ENCODE results near the gene TPD52L2.
A peak's percentile ranks its signal among the peaks of the same experiment; 100 is the strongest.
"Not testable (repeated sequence)": the region's sequence is repeated elsewhere in the genome, so short reads cannot be mapped to it uniquely, and the experiment has no call there.

The TPD52L2 gene

GRCh38 chr20:63835021-63835858 lies 29.8 kb upstream of the TPD52L2 start:
- DNase-seq (ENCODE audit: low spot score) = peak; percentile 100

DNA sequence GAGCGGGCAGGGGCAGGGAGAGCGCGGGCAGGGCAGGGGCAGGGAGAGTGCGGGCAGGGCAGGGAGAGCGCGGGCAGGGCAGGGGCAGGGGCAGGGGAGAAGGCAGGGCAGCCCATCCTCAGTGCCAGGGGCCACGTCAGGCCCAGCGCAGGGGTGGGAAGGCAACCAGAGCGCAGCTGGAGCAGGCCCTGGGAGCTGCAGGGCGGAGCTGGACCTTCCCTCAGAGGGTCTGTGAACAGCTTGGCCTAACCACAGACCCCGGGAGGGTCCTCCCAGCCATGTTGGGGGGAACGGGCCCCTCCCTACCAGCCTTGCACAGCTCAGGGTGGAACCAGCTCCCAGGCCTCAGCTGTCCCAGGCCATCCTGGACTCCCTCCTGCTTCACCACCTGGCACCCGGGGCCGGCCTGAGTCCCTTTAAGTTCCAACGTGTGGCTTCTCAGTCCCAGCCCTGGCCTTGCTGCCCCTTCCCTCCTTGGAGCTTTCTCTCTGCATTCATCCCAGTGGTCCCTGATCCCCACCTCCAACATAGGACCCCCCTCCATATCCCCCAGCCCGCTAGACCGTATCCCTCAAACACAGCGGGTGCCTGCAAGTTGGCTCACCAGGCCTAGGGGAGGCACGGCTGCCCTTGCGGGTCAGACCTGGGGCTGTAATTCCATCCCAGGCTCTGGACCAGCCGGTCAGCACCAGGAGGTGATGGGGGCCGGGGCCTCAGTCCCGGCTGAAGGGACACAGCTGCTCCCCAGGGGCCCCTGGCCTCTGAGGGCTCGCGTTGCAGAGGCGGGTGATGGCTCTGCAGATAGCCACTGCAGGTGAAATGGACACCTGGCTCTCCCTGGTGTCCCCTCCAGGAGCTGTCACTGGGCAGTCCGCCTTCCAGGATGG lies 28.4 kb upstream of the TPD52L2 start:
- no peak for DNase-seq (ENCODE audit: low spot score)

DNA sequence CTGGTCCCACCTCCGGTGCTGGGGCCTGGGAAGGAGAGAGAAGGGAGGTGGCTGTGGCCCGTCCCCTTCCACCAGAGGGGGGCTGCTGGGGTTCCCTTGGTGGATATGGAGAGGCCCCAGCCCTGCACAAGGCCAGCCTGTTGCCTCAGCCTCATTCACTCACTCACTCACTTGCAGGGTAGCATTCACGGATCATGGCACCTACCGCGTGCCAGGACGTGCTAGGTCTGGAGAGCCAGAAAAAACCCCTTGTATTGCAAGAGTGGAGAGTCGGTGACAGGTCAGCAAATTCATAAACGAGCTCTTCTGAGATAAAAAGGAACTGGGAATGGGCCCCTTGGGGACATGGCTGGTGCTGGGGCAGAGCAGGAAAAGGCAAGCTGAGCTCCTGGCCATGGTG lies 27.6 kb upstream of the TPD52L2 start:
- no peak for DNase-seq (ENCODE audit: low spot score)

DNA sequence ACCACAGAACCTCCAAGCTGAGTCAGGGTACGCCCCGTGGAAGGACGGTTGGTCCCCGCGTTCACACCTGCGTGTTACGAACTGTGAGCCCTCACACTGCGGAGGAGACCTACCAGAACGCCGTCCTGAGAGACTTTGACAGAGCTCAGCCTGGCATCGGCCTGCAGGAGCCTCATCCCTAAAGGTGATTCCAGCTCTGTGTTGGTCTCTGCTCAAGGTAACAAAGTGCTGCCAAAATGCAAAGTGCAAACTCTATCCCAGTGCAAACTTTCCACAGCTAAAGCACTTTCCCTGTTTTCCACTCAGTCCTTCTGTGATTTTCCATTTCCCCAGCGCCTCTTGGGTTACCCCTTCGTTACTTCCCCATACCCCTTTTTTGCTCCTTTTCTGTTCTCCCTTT lies 25.4 kb upstream of the TPD52L2 start:
- DNase-seq (ENCODE audit: low spot score) = no peak

- no peak for DNase-seq (ENCODE audit: low spot score)
These were observed 24.7 kb upstream of the TPD52L2 start for GRCh38 chr20:63840405-63840828.

- no peak for DNase-seq (ENCODE audit: low spot score)
These were observed 22.8 kb upstream of the TPD52L2 start for GRCh38 chr20:63842258-63842657.

DNA sequence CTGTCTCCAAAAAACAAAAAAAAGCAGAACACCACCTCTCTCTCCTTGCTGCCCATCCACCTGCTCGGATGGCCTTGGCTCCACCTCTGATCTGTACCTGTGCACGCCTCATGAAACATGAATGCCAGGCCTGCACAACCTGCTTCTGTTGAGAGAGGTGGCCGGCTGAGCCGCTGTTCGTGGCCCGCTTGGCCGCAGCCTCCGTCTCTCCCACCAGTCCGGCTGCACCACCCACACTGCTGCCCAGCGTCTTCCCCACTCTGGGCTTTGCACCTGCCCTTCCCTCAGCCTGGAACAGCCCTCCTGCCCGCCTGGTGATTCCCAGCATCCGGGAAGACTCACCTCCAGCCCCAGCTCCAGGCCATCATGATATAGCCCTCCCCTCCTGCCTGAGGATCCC lies 21.8 kb upstream of the TPD52L2 start:
- DNase-seq (ENCODE audit: low spot score) = no peak

DNA sequence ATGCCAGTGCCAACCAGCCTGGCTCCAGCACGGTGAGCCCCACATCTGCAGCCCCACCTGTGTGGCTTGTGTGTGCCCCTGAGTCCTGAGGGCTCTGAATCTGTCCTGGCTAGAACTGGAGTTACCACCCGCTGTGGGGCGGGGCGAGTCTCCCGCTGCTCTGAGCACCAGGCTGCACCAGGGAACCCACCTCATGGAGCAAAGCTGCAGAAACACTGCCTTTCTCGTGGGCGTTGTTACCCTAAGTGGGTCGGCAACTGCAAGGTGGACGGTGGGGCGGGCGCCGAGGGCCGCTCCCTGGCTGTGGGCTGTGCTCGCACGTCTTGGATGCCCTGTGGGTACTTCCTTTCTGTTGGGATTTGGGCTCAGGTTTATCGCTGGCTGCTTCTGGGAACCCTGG lies 21.3 kb upstream of the TPD52L2 start:
- DNase-seq (ENCODE audit: low spot score) = no peak

GRCh38 chr20:63844511-63844991 lies 20.5 kb upstream of the TPD52L2 start:
- DNase-seq (ENCODE audit: low spot score) = no peak

- DNase-seq (ENCODE audit: low spot score) = peak; percentile 70
These were observed 18.8 kb upstream of the TPD52L2 start for GRCh38 chr20:63846128-63846771.

DNA sequence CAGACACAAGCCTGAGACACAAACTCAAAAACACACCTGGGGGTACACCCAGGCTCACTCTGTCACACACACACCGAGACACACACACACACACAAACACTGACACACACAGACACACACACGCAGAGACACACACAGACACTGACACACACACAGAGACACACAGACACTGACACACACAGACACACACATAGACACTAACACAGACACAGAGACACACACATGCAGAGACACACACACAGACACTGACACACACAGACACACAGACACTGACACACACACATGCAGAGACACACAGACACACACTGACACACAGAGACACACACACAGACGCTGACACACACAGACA lies 18.2 kb upstream of the TPD52L2 start:
- DNase-seq (ENCODE audit: low spot score) = no peak

DNA sequence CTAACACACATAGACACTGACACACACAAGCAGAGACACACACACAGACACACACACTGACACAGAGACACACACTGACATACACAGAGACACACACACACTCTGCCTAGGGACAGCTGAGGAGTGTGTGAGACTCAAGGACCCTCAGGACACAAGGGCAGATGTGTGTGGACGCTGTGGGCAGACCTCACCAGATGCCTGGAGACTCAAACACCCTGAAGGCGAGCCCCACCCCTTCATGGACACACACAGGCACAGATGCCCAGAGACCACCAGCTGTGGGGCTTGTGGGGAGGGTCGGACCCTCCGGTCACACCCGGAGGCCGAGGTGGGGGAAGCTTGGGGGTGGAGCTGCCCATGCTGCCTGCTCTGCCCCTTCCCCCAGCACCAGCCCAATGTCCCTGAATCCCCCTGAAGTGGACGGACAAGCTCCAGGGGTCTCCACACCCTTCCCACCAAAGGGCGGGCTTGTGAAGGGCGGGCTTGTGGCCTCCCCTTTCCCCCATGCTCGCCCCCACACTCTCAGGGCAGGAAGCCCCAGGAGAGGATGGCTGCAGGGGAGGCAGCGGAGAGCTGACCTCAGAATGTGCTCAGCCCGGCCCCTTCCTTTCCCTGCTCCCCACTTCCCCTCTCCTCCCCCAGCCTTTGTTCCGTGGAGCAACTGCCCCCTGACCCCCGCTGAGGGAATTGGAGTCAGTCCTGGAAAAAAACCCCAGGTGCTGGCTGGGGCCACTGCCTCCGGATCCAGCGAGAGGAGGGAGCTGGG lies 17.6 kb upstream of the TPD52L2 start:
- DNase-seq (ENCODE audit: low spot score) = no peak

- DNase-seq (ENCODE audit: low spot score) = no peak
These were observed 16.8 kb upstream of the TPD52L2 start for GRCh38 chr20:63848003-63848911.

- no peak for DNase-seq (ENCODE audit: low spot score)
These were observed 14.2 kb upstream of the TPD52L2 start for GRCh38 chr20:63850689-63851547.

DNA sequence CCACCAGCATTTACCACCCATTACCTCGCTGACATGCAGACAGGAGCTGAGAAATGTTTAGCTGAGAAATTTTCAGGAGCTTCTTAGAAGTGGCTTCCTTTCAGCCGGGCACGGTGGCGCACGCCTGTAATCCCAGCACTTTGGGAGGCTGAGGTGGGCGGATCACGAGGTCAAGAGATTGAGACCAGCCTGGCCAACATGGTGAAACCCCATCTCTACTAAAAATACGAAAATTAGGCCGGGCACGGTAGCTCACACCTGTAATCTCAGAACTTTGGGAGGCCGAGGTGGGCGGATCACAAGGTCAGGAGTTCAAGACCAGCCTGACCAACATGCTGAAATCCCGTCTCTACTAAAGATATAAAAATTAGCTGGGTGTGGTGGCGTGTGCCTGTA lies 13.5 kb upstream of the TPD52L2 start:
- DNase-seq (ENCODE audit: low spot score) = not testable (repeated sequence)

GRCh38 chr20:63853733-63854068 lies 11.4 kb upstream of the TPD52L2 start:
- not testable (repeated sequence) for DNase-seq (ENCODE audit: low spot score)

DNA sequence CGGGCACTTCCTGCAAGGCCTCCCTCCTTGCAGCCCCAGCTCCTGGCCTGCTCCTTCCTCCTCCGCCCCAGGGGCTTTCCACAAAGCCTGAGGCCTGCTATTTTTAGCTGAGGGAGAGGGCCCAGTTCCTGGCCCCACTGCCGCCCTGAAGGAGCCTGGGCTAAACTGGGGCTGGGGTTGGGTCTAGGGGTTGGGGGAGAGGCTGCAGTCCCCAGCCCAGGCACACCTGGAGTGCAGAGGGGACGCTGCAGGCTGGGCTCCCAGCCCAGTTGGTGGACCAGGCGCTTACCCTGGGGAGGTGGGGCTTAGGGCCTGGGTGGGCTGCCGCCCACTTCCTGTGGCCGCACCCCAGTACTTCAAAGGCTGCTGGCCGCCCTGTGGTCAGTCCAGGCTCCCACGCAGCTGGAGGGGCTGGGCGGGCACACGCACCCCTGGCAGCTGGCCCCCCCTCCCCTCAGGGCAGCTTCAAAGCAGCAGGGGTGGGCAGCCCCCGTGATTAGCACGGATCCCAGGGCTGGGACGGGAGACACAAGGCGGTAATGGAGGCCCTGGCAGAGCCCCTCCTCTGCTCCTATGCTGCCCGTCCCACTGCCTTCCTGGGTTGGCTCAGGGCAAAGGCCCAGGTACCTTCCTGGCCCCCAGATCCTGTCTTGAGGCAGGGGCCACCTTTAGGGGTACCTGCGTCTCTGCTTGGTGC lies 10.9 kb upstream of the TPD52L2 start:
- DNase-seq (ENCODE audit: low spot score) = no peak

DNA sequence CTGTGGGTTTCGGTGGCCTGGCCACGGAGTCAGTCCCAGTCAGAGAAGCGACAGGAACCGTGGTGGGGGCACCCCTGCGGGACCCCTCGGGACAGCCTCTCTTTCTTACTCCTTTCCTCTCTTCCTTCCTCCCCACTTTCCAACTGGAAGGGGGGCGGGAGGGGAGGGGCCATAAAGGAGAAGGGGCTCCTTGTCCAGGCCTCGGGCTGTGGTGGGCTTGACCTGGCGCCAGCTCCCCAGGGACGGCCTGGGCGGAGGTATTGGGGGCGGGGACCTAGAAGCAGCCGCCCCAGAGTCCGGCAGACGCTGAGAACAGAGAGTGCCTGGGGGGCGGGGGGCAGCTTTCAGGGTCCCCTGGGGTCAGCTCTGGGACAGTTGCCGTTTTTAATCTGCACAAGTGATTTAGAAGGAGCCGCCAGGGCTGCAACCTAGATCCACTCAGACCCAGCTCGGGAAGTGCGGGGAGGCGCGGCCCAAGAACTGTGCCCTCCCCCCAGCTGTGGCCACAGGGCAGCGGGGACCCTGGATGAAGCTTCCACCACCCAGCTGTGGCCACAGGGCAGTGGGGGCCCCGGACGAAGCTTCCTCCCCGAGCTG lies 10.2 kb upstream of the TPD52L2 start:
- peak; percentile 57 for DNase-seq (ENCODE audit: low spot score)
